HL-60 (cell line): ENCODE measurements around the gene AKAP6.

ENCODE experiments used
- CTCF ChIP-seq: IDR thresholded peaks from one replicate; pipeline ENCODE4 v1.5.1; 2011; ENCODE audit warnings: low read length, control low read depth, inconsistent platforms; ENCODE audit not compliant: insufficient read depth
- GABPA ChIP-seq: IDR thresholded peaks from 2 replicates; pipeline ENCODE4 v1.6.1; 2012; ENCODE audit warnings: low read depth
- POLR2AphosphoS5 ChIP-seq: IDR thresholded peaks from 2 replicates; pipeline ENCODE4 v1.6.1; 2012; ENCODE audit warnings: low read depth
- SPI1 ChIP-seq: IDR thresholded peaks from 2 replicates; pipeline ENCODE4 v1.6.1; 2012; ENCODE audit warnings: low read depth, mild to moderate bottlenecking, borderline replicate concordance
- TF ChIP-seq, protein P1 (sequence below): IDR thresholded peaks from 2 replicates; pipeline ENCODE4 v1.6.1; 2012; ENCODE audit warnings: low read depth; ENCODE audit not compliant: insufficient replicate concordance

DNA sequence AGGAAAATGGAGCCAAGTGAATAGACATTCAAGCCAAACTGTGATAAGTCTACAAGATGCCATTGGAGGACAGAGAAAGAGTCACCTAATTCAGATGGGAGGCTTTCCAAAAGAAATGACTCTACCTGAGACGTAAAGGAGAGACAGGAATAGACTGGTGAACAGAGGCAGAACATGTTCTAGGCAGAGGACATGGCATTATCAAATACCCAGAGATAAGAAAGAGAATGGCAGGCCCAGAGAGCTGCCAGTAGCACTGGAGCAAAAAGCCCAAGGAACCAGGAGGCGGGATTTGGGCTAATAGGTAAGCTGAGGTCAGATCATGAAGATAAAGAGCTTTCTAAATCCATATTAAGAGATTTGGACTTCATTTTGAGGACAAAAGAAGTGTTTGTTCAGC is 207.1 kb downstream of the AKAP6 start:
- no peak for TF ChIP-seq CTCF
- TF ChIP-seq, protein P1, sequence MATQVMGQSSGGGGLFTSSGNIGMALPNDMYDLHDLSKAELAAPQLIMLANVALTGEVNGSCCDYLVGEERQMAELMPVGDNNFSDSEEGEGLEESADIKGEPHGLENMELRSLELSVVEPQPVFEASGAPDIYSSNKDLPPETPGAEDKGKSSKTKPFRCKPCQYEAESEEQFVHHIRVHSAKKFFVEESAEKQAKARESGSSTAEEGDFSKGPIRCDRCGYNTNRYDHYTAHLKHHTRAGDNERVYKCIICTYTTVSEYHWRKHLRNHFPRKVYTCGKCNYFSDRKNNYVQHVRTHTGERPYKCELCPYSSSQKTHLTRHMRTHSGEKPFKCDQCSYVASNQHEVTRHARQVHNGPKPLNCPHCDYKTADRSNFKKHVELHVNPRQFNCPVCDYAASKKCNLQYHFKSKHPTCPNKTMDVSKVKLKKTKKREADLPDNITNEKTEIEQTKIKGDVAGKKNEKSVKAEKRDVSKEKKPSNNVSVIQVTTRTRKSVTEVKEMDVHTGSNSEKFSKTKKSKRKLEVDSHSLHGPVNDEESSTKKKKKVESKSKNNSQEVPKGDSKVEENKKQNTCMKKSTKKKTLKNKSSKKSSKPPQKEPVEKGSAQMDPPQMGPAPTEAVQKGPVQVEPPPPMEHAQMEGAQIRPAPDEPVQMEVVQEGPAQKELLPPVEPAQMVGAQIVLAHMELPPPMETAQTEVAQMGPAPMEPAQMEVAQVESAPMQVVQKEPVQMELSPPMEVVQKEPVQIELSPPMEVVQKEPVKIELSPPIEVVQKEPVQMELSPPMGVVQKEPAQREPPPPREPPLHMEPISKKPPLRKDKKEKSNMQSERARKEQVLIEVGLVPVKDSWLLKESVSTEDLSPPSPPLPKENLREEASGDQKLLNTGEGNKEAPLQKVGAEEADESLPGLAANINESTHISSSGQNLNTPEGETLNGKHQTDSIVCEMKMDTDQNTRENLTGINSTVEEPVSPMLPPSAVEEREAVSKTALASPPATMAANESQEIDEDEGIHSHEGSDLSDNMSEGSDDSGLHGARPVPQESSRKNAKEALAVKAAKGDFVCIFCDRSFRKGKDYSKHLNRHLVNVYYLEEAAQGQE, result no peak
- TF ChIP-seq POLR2AphosphoS5, result no peak
- TF ChIP-seq GABPA, result no peak
- TF ChIP-seq SPI1, result no peak
